ENCODE data around the gene INTS3.

GRCh38 chr1:153804112-153804511, 76.3 kb downstream of the INTS3 start:
- TF ChIP-seq, protein P1, sequence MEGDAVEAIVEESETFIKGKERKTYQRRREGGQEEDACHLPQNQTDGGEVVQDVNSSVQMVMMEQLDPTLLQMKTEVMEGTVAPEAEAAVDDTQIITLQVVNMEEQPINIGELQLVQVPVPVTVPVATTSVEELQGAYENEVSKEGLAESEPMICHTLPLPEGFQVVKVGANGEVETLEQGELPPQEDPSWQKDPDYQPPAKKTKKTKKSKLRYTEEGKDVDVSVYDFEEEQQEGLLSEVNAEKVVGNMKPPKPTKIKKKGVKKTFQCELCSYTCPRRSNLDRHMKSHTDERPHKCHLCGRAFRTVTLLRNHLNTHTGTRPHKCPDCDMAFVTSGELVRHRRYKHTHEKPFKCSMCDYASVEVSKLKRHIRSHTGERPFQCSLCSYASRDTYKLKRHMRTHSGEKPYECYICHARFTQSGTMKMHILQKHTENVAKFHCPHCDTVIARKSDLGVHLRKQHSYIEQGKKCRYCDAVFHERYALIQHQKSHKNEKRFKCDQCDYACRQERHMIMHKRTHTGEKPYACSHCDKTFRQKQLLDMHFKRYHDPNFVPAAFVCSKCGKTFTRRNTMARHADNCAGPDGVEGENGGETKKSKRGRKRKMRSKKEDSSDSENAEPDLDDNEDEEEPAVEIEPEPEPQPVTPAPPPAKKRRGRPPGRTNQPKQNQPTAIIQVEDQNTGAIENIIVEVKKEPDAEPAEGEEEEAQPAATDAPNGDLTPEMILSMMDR (conservative IDR thresholded peaks at IDR 0.05 in 1 of 2, IDR thresholded peaks at IDR 0.05 in 1 of 2; ENCODE audit: low read depth in 1 of 2, low read length in 2 of 2), result no peak
- no peak for TF ChIP-seq EZH2 (IDR thresholded peaks at IDR 0.05; ENCODE audit: low read length, missing control alignments)
